HepG2 (cell line): ENCODE results near the gene CD109.

Source experiments
- NCOR1 ChIP-seq: fragments of 200-600 bp; sonication (generic); IDR thresholded peaks from 2 replicates; pipeline ENCODE4 v1.7.0; 2017; ENCODE audit warnings: antibody characterized with exemption, low read length, borderline replicate concordance
- NFIC ChIP-seq: IDR thresholded peaks from 2 replicates; pipeline ENCODE4 v1.6.1; 2012; ENCODE audit warnings: mild to moderate bottlenecking, low read length, inconsistent platforms
- POLR2AphosphoS5 ChIP-seq: IDR thresholded peaks from 2 replicates; pipeline ENCODE4 v1.6.1; 2012; ENCODE audit warnings: low read depth, low read length

DNA sequence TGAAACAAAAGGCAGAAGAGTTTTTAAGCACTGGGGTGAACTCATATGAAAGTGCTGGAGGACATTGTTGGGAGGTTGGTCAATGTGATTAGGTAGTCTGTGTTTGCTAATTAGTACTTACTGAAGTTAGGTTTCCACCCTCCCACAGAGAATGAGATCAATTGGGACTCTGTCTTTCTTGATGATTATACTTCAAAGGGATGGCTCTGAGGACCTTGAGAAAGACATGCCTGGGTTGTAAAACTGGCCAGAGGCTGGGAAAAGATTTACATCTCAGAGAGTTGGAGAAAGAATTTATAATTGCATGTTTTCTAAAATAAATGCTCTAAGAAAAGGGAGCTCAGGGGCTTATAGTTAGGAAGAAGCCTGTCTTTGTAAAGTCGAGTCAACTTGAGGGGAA, 74.0 kb downstream of the CD109 start:
- TF ChIP-seq NCOR1 (no peak), NFIC (no peak), POLR2AphosphoS5 (no peak)
